Esophagus muscularis mucosa (tissue), 4 donors: Measurements from ENCODE around the gene PKD1L1. TPM values are rescaled to one million over a fixed set of nuclear protein-coding genes. Genes with fewer than 3 reads are reported as not detected.
A peak's percentile ranks its signal among the peaks of the same experiment; 100 is the strongest.
"Not testable (repeated sequence)": the region's sequence is repeated elsewhere in the genome, so short reads cannot be mapped to it uniquely, and the experiment has no call there.

ENCODE experiments used
- DNase-seq: peaks from one replicate; pipeline ENCODE4 v3.0.0-alpha.2; 2017; ENCODE audit errors: extremely low spot score
- H3K27ac ChIP-seq, 4 donors: fragments of 200-600 bp; sonication (generic); replicated peaks in 1 of 4; 1 replicate in 3 of 4; 2 replicates in 1 of 4; pipeline ENCODE4 v1.5.1; 2016 to 2019; ENCODE audit warnings: mild to moderate bottlenecking in 1 of 4
- H3K27me3 ChIP-seq, 4 donors: fragments of 200-600 bp; sonication (generic); one replicate each; pipeline versions ENCODE4 v1.5.1 to v1.6.0; 2016 to 2019
- H3K36me3 ChIP-seq, 4 donors: fragments of 200-600 bp; sonication (generic); one replicate each; pipeline ENCODE4 v1.5.1; 2016 to 2019
- H3K4me1 ChIP-seq, 4 donors: fragments of 200-600 bp; sonication (generic); one replicate each; pipeline ENCODE4 v1.5.1; 2016 to 2019
- H3K4me3 ChIP-seq, 4 donors: fragments of 200-600 bp; sonication (generic); 1 replicate in 2 of 4; 2 replicates in 2 of 4; pipeline ENCODE4 v1.5.1; 2016 to 2019; ENCODE audit warnings: mild to moderate bottlenecking in 4 of 4, moderate library complexity in 1 of 4
- H3K9me3 ChIP-seq, 4 donors: fragments of 200-600 bp; sonication (generic); 1 replicate in 3 of 4; 2 replicates in 1 of 4; pipeline ENCODE4 v1.5.1; 2016 to 2019
- EP300 ChIP-seq: sonication (generic); formaldehyde crosslinking; IDR thresholded peaks from one replicate; pipeline ENCODE4 v1.6.1; 2017; ENCODE audit warnings: antibody characterized with exemption
- POLR2A ChIP-seq: fragments of 450-650 bp; IDR thresholded peaks from one replicate; pipeline ENCODE4 v1.6.1; 2017; ENCODE audit warnings: antibody characterized with exemption, moderate library complexity, mild to moderate bottlenecking, low read depth
- POLR2AphosphoS5 ChIP-seq, 2 donors: sonication (generic); formaldehyde crosslinking; IDR thresholded peaks; one replicate each; pipeline ENCODE4 v1.6.1; 2017; ENCODE audit warnings: antibody characterized with exemption in 2 of 2
- WGBS: methylation state at CpG from one replicate; pipeline ENCODE4 v1.1.5; 2018; 5-methylcytosine and 5-hydroxymethylcytosine counted together
- intact Hi-C: fragments of 100-400 bp; cut with DNase I; formaldehyde crosslinking; loops from one replicate; pipeline ENCODE4 v1.15.1; 2023
- total RNA-seq, 4 donors: library from RNA; depleted of rRNA; stranded (reverse); fragments of >200 nt; gene quantifications; one replicate each; pipeline versions ENCODE4 v1.1.0 to v1.2.1, GENCODE V29; 2016
- TF ChIP-seq, protein P1 (sequence below), 3 experiments: fragments of 200-600 bp in 2 of 3; fragments of 450-650 bp in 1 of 3; sonication (generic) in 2 of 3; IDR thresholded peaks; one replicate each; pipeline ENCODE4 v1.5.1; 2017 to 2019; ENCODE audit warnings: antibody characterized with exemption in 3 of 3, mild to moderate bottlenecking in 2 of 3, moderate library complexity in 1 of 3

PKD1L1 gene
- total RNA-seq, 4 donors from 2014 or later, result 0.50 to 1.7 (median 0.73) TPM

DNA sequence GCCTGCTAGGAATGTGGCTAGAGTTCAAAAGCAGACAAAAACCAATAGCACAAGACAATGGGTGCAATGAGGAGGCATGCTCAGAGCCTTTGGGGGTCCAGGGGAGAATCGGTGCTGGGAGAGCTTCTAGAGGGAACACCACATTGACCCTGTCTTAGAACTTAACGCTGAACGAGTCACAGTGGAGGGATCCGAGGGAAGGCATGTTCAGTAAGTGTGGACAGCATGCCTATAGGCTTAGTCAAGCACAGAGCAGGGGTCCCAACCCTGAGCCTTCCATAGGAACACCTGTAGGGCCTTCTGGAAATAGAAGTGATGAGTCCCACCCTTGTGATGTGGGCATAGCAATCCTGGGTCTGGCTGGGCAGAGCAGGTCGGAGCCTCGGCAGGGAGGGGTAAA, 148.7 kb downstream of the PKD1L1 start:
- TF ChIP-seq POLR2A (no peak), POLR2AphosphoS5 (IDR thresholded peaks at IDR 0.05) (no peak), EP300 (no peak)
- peak; percentile 88 for DNase-seq
- intact Hi-C loops, result no loop called here
- Histone ChIP-seq H3K4me3 (no peak overlapping the region), H3K36me3 (peaks cover 0 to 2% (median 0%) of the 10 kb centered on the region in 4 donors), H3K27me3 (peaks cover 0 to 3% (median 0%) of the 10 kb centered on the region in 4 donors), H3K27ac (no peak overlapping the region), H3K4me1 (no peaks in the 10 kb centered on the region), H3K9me3 (no peaks in the 10 kb centered on the region)
- WGBS, result 96% methylated on average over 6 of the region's 6 CpGs

DNA sequence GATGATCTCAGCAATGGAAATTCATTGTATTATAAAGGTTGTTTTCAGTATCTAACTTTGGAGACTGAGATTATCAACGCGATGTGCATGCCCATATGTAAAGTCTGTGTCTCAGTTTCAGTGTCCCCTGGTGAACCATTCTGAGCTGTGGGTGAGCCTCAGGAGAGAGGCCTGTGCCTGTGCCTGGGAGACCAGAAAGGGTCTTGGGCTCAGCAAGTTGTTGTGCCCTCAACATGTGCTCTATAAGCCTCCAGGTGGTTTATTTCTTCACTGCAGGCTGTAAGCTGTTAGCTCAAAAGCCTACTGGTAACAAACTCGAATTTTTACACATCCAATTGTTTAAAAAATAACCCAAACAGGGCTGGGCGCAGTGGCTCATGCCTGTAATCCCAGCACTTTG, 151.9 kb downstream of the PKD1L1 start:
- intact Hi-C loops, result no loop called here
- 86% methylated on average over 4 of the region's 4 CpGs for WGBS

DNA sequence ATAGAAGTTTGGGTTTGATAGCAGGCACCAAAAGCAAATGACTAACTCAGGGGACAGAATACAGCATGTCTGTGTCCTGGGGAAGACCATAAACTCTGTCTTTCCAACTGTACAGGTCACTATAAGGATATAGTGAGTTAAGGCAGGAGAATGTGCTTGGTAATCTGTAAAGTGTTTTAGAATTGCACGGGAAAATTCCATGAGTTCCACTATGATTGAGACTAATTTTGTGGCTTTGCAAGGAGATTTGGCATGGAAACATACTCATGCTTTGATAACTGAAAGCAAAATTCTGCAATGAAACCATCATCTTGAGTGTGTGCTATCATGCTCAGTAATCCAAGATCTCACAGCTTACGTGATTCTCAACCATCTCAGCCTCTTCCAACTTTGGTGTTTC, 152.6 kb downstream of the PKD1L1 start:
- Histone ChIP-seq H3K4me1 (no peaks in the 10 kb centered on the region), H3K9me3 (no peaks in the 10 kb centered on the region), H3K27ac (no peak overlapping the region), H3K4me3 (no peak overlapping the region), H3K36me3 (peaks cover 0 to 4% (median 0%) of the 10 kb centered on the region in 4 donors), H3K27me3 (peaks cover 0 to 3% (median 0%) of the 10 kb centered on the region in 4 donors)
- WGBS, result 63% methylated on average over 2 of the region's 2 CpGs
- intact Hi-C loops, result no loop called here
- DNase-seq, result no peak
- TF ChIP-seq EP300 (no peak), POLR2AphosphoS5 (IDR thresholded peaks at IDR 0.05) (no peak)

More for the DNA sequence above, 151.9 kb downstream of the PKD1L1 start:
- Histone ChIP-seq H3K27ac (no peak overlapping the region), H3K36me3 (peaks cover 0 to 4% (median 0%) of the 10 kb centered on the region in 4 donors), H3K4me3 (no peak overlapping the region), H3K27me3 (peaks cover 0 to 3% (median 0%) of the 10 kb centered on the region in 4 donors), H3K4me1 (no peaks in the 10 kb centered on the region), H3K9me3 (no peaks in the 10 kb centered on the region)
- TF ChIP-seq POLR2AphosphoS5 (IDR thresholded peaks at IDR 0.05) (no peak), POLR2A (no peak), EP300 (no peak)
- TF ChIP-seq, protein P1, sequence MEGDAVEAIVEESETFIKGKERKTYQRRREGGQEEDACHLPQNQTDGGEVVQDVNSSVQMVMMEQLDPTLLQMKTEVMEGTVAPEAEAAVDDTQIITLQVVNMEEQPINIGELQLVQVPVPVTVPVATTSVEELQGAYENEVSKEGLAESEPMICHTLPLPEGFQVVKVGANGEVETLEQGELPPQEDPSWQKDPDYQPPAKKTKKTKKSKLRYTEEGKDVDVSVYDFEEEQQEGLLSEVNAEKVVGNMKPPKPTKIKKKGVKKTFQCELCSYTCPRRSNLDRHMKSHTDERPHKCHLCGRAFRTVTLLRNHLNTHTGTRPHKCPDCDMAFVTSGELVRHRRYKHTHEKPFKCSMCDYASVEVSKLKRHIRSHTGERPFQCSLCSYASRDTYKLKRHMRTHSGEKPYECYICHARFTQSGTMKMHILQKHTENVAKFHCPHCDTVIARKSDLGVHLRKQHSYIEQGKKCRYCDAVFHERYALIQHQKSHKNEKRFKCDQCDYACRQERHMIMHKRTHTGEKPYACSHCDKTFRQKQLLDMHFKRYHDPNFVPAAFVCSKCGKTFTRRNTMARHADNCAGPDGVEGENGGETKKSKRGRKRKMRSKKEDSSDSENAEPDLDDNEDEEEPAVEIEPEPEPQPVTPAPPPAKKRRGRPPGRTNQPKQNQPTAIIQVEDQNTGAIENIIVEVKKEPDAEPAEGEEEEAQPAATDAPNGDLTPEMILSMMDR (IDR thresholded peaks at IDR 0.05), result no peak
- no peak for DNase-seq

DNA sequence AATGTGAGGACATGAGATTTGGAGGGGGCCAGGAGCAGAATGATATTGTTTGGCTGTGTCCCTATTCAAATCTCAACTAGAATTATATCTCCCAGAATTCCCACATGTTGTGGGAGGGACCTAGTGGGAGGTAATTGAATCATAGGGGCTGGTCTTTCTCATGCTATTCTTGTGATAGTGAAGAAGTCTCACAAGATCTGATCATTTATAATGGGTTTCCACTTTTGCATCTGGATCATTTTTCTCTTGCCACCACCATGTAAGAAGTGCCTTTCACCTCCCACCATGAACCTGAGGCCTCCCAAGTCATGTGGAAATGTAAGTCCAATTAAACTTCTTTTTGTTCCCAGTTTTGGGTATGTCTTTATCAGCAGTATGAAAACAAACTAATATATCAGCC, 153.1 kb downstream of the PKD1L1 start:
- not testable (repeated sequence) for DNase-seq

DNA sequence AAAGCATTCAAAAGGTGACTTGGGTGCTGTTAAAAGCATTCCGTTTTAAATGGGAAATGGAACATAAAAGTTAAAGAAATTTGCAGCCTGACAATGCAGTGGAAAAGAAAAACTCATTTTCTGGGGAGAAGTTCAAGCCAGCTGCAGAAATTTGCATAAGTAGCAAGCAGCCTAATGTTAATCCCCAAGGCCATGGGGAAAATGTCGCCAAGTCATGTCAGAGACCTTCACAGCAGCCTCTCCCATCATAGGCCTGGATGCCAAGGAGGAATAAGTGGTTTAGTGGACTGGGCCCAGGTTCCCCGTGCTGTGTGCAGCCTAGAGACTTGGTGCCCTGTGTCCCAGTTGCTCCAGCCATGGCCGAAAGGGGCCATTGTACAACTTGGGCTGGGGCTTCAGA, 154.2 kb downstream of the PKD1L1 start:
- TF ChIP-seq POLR2AphosphoS5 (IDR thresholded peaks at IDR 0.05) (no peak), POLR2A (no peak), EP300 (no peak)
- TF ChIP-seq, protein P1 (IDR thresholded peaks at IDR 0.05), result no peak
- H3K4me1 ChIP-seq, result no peaks in the 10 kb centered on the region
- no peaks in the 10 kb centered on the region for H3K9me3 ChIP-seq
- intact Hi-C loops, result no loop called here
- WGBS, result 60% methylated on average over 4 of the region's 4 CpGs
- no peak overlapping the region for H3K27ac ChIP-seq
- no peak overlapping the region for H3K4me3 ChIP-seq
- DNase-seq, result no peak
- peaks cover 0 to 3% (median 0%) of the 10 kb centered on the region in 4 donors for H3K27me3 ChIP-seq
- peaks cover 0 to 4% (median 0%) of the 10 kb centered on the region in 4 donors for H3K36me3 ChIP-seq

More for the DNA sequence above, 153.1 kb downstream of the PKD1L1 start:
- intact Hi-C loops, H3K36me3 ChIP-seq, H3K27ac ChIP-seq, H3K27me3 ChIP-seq, H3K4me1 ChIP-seq, H3K9me3 ChIP-seq, H3K4me3 ChIP-seq: not testable (repeated sequence)

DNA sequence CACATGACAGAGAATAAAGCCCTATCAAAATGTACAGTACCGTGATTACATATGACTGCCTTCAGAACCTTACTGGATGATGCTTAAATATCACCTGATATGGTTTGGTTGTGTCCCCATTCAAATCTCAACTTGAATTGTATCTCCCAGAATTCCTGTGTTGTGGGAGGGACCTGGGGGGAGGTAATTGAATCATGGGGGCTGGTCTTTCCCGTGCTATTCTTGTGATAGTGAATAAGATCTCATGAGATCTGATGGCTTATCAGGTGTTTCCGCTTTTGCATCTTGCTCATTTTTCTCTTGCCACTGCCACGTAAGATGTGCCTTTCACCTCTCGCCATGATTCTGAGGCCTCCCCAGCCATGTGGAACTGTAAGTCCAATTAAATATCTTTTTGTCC, 155.1 kb downstream of the PKD1L1 start:
- 58% methylated on average over 5 of the region's 5 CpGs for WGBS
- H3K27ac ChIP-seq, H3K9me3 ChIP-seq, H3K27me3 ChIP-seq, H3K4me1 ChIP-seq, H3K36me3 ChIP-seq, intact Hi-C loops, DNase-seq, H3K4me3 ChIP-seq: not testable (repeated sequence)

DNA sequence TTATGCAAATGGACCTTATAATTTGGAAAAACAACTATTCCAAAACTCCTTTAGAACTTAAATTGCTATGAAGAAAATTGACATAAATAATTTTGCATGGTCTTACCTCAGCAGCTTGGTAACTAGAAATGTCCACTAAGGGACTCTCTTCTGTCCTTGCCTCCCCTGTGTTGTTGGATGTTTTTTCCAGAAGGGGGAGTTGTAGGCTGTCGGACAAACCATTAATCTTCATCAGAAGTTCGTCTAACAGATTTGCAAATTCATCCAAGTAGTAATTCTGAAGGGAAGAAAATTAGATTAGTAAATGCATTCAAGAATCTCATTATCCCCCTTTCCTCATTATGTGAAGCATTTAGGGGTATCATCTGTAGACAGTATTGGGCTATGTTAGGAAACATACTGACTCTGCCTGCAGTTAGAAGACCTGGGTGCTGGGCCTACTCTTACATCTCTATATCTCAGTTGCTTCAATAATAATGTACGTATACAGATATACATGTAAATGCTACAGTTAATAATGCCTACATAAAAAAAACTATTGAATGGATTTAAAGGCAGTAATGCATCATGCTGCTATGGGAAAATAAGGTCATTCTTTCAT, 155.6 kb downstream of the PKD1L1 start:
- 82% methylated on average over 3 of the region's 3 CpGs for whole genome bisulfite sequencing
- H3K36me3 ChIP-seq, result peaks cover 0 to 4% (median 0%) of the 10 kb centered on the region in 4 donors
- no peak for DNase-seq
- no peak overlapping the region for H3K27ac ChIP-seq
- no peaks in the 10 kb centered on the region for H3K9me3 ChIP-seq
- peaks cover 0 to 2% (median 1%) of the 10 kb centered on the region in 4 donors for H3K4me1 ChIP-seq
- intact Hi-C loops, result no loop called here
- no peak for TF ChIP-seq EP300
- TF ChIP-seq, protein P1 (IDR thresholded peaks at IDR 0.05), result peak in 1 of 3 experiments; percentile 31
- H3K4me3 ChIP-seq, result no peak overlapping the region
- peaks cover 0 to 3% (median 0%) of the 10 kb centered on the region in 4 donors for H3K27me3 ChIP-seq
